Kidney epithelial cell (primary cell): Measurements from ENCODE around the gene STAT5B. TPM values are rescaled to one million over a fixed set of nuclear protein-coding genes. Genes with fewer than 3 reads are reported as not detected.
A peak's percentile ranks its signal among the peaks of the same experiment; 100 is the strongest.

ENCODE experiments used
- DNase-seq: peaks from one replicate; pipeline ENCODE4 v3.0.0-alpha.2; 2010; ENCODE audit warnings: low read depth
- H3K27me3 ChIP-seq: 2 replicates; pipeline ENCODE4 v1.6.0; 2011; ENCODE audit warnings: low read length; ENCODE audit not compliant: control insufficient read depth, insufficient read depth
- H3K36me3 ChIP-seq: 2 replicates; pipeline ENCODE4 v1.5.1; 2011; ENCODE audit warnings: low read length; ENCODE audit not compliant: control insufficient read depth, insufficient read depth
- H3K4me3 ChIP-seq: 2 replicates; pipeline ENCODE4 v1.5.1; 2011; ENCODE audit warnings: low read depth, mild to moderate bottlenecking, control low read depth, low read length
- CTCF ChIP-seq: IDR thresholded peaks from 2 replicates; pipeline ENCODE4 v1.5.1; 2011; ENCODE audit warnings: mild to moderate bottlenecking, moderate library complexity, low read length, control low read depth, inconsistent platforms; ENCODE audit not compliant: insufficient read depth, poor library complexity, severe bottlenecking
- total RNA-seq: library from RNA; depleted of rRNA; stranded (reverse); fragments of >200 nt; gene quantifications from 2 replicates; pipeline ENCODE4 v1.2.3, GENCODE V29; 2015

The STAT5B gene
- total RNA-seq, 1 donor from 2014 or later: 27.5 TPM

- peaks cover 3% of the 10 kb centered on the region for H3K27me3 ChIP-seq
- H3K36me3 ChIP-seq: no peaks in the 10 kb centered on the region
- peak; percentile 37 for DNase-seq
- H3K4me3 ChIP-seq: peak within 1 kb of the TSS; percentile 44
- no peak for TF ChIP-seq CTCF
Measured at GRCh38 chr17:42287977-42288802, 12.0 kb upstream of the STAT5B start, which contains the start of gene STAT5A. Gene STAT5A (plus strand): TSS chr17:42288498. CDS start chr17:42289412, 914 bp downstream.

GRCh38 chr17:42287305-42287976 lies 11.2 kb upstream of the STAT5B start:
- peaks cover 3% of the 10 kb centered on the region for H3K27me3 ChIP-seq
- DNase-seq: no peak
- peak overlapping the region; percentile 44 for H3K4me3 ChIP-seq
- no peak for TF ChIP-seq CTCF
- no peaks in the 10 kb centered on the region for H3K36me3 ChIP-seq

GRCh38 chr17:42286411-42287221 lies 10.4 kb upstream of the STAT5B start:
- DNase-seq: no peak
- Histone ChIP-seq H3K36me3 (no peaks in the 10 kb centered on the region), H3K27me3 (peaks cover 3% of the 10 kb centered on the region), H3K4me3 (no peak overlapping the region)
- no peak for TF ChIP-seq CTCF

GRCh38 chr17:42285346-42286050 lies 9.3 kb upstream of the STAT5B start:
- TF ChIP-seq CTCF: no peak
- DNase-seq: no peak
- Histone ChIP-seq H3K36me3 (no peaks in the 10 kb centered on the region), H3K27me3 (peaks cover 3% of the 10 kb centered on the region), H3K4me3 (no peak overlapping the region)

- TF ChIP-seq CTCF: no peak
- DNase-seq: no peak
- peaks cover 3% of the 10 kb centered on the region for H3K27me3 ChIP-seq
Measured at GRCh38 chr17:42284566-42284965, 8.4 kb upstream of the STAT5B start.

More at GRCh38 chr17:42284566-42284965, 8.4 kb upstream of the STAT5B start:
- no peak overlapping the region for H3K4me3 ChIP-seq
- no peaks in the 10 kb centered on the region for H3K36me3 ChIP-seq
